Thoracic aorta endothelial cell (primary cell): ENCODE results near the gene IDH3G. TPM values are rescaled to one million over a fixed set of nuclear protein-coding genes. Genes with fewer than 3 reads are reported as not detected.

Experiments used
- total RNA-seq: library from RNA; depleted of rRNA; stranded (reverse); fragments of >200 nt; gene quantifications from 2 replicates; pipeline ENCODE4 v1.2.3, GENCODE V29; 2012

Gene IDH3G
- total RNA-seq, result 32.9 and 35.0 TPM in 2 replicates

DNA sequence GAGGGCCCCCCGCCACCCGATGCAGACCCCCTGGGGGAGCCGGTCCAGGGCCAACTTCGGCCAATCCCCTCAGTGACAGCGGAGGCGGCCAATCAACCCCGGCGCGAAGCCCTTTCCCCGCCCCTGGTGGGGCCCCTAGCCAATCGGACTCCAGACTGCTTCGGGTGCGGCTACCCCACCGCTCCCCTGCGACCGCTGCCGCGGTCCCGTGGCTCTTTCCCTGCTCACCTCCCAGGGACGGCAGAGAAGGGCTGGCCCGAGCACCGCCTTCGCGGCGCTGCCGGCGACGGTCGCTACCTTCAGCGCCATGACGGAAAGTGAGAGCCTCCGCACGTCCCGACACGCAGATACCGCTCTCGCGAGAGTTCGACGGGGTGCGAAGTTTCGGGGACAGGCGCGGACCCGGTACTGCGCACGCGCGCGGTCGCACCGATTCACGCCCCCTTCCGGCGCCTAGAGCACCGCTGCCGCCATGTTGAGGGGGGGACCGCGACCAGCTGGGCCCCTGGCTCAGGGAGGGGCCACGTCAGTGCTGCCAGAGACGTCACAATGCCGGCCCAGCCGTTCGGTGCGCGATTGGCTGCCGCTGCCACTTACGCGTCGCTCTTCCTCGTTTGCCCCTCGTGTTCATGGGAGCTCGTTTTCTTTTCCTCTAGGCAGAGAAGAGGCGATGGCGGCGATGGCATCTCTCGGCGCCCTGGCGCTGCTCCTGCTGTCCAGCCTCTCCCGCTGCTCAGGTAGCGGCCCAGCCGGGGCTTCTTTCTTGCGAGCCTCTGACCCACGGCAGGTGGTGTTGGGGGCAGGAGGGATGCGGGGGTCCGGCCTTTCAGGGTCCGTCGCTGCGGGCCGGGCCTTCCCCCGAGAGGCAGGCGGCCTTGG is at the start of gene IDH3G, which contains the start of gene SSR4:
TSS of gene IDH3G (minus strand) at position 358 of the 879 bp plus-strand sequence. CDS start at position 309, 49 bp downstream.
TSS of gene SSR4 (plus strand) at position 651 of the 879 bp plus-strand sequence. CDS start at position 671, 20 bp downstream.

GRCh38 chrX:153829799-153830639 is 35.8 kb upstream of the IDH3G start, which contains the start of gene PDZD4:
Gene PDZD4 (minus strand): TSS chrX:153830544. CDS start chrX:153830298, 246 bp downstream.

DNA sequence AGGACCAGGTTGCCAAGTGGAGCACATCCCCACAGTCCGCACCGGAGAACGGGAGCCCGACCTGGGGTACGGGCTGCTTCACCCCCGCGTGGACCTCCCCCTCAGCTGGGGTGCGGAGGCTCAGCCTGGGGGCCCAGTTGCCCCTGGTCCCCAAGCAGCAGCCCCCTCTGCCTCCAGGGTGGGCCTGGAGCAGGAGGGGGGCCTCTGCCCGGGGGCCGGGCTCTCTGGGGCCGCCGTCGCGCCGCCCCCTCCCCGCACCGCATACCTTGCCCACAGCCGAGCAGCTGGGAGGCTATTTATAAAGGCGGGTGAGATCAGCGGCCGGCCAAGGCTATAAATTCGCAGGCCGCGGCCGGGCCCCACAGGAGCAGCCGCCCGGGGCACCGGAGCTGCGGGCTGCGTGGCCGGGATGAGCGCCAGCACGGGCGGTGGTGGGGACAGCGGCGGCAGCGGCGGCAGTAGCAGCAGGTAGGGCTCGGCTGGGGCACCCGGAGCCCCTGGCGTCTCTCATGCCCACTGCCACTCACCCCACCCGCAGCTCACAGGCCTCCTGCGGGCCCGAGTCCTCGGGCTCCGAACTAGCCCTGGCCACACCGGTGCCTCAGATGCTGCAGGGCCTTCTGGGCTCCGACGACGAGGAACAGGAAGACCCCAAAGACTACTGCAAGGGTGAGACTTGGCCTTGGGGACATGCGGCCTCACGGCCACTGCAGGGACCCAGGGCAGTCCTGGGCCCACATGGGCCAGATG is 13.3 kb downstream of the IDH3G start, which contains the start of gene SRPK3:
TSS of gene SRPK3 (plus strand) at position 364 of the 750 bp plus-strand sequence. CDS start at position 410, 46 bp downstream.

GRCh38 chrX:153763989-153764755 is 30.0 kb downstream of the IDH3G start, which contains the start of gene PLXNB3:
Gene PLXNB3 (plus strand): TSS chrX:153764249. CDS start chrX:153765536, 1,287 bp downstream.

Other genes starting within 250 kb of the IDH3G start
- gene CCNQ, start 195.2 kb downstream of the IDH3G start, total RNA-seq, result 25.4 and 27.7 TPM in 2 replicates
- gene DUSP9, start 147.2 kb downstream of the IDH3G start, total RNA-seq, result 0.13 and 0.29 TPM in 2 replicates
- gene PNCK, start 120.6 kb downstream of the IDH3G start, total RNA-seq, result not detected in 2 replicates
- gene SLC6A8, start 106.4 kb downstream of the IDH3G start, total RNA-seq, result 9.6 and 12.8 TPM in 2 replicates
- gene BCAP31, start 70.0 kb downstream of the IDH3G start, total RNA-seq, result 237 and 249 TPM in 2 replicates
- gene ABCD1, start 69.5 kb downstream of the IDH3G start, total RNA-seq, result 10.5 and 15.2 TPM in 2 replicates
- 2.2 and 7.0 TPM in 2 replicates for gene PLXNB3, start 30.1 kb downstream of the IDH3G start, total RNA-seq
- not detected in 2 replicates for gene SRPK3, start 13.3 kb downstream of the IDH3G start, total RNA-seq
- 127 and 133 TPM in 2 replicates for gene SSR4, start 293 bp upstream of the IDH3G start, total RNA-seq
- gene PDZD4, start 36.2 kb upstream of the IDH3G start, total RNA-seq, result under 0.01 and 0.14 TPM in 2 replicates
- gene L1CAM, start 91.8 kb upstream of the IDH3G start, total RNA-seq, result 0.27 and 0.50 TPM in 2 replicates
- gene AVPR2, start 110.3 kb upstream of the IDH3G start, total RNA-seq, result not detected in 2 replicates
- 10.5 and 35.1 TPM in 2 replicates for gene ARHGAP4, start 131.9 kb upstream of the IDH3G start, total RNA-seq
- 114 and 132 TPM in 2 replicates for gene NAA10, start 140.7 kb upstream of the IDH3G start, total RNA-seq
- gene RENBP, start 150.3 kb upstream of the IDH3G start, total RNA-seq, result 2.3 and 3.1 TPM in 2 replicates
- 40.6 and 56.9 TPM in 2 replicates for gene HCFC1, start 177.4 kb upstream of the IDH3G start, total RNA-seq
- gene TMEM187, start 178.4 kb upstream of the IDH3G start, total RNA-seq, result 3.7 and 4.0 TPM in 2 replicates
- gene IRAK1, start 225.5 kb upstream of the IDH3G start, total RNA-seq, result 72.7 and 88.6 TPM in 2 replicates